GM21390 (cell line): ENCODE data around the gene GPR21.

Experiments used
- ATAC-seq: cut with Tn5 transposase; IDR thresholded peaks from one replicate; pipeline ENCODE4 v1.9.1; 2021; ENCODE audit not compliant: unreplicated experiment

GPR21 gene

DNA sequence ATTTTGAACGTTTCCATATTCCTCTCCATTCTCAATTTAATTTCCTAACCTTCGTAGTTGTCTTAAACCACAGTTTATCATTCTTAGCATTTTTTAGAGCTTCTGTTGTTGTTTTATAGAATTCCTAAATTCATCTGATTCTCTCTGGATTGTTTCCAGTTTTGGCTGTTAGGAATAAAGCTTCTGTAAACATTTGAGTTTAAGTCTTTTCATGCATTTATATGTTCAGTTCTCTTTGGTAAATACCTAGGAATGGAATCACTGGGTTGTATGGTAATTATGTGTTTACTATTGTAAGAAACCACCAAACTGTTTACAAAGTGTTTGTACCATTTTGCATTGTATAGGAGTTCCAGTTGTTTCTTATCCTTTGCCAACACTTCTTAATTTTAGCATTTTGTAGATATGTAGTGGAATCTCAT, 29.7 kb downstream of the GPR21 start:
- ATAC-seq, result no peak

DNA sequence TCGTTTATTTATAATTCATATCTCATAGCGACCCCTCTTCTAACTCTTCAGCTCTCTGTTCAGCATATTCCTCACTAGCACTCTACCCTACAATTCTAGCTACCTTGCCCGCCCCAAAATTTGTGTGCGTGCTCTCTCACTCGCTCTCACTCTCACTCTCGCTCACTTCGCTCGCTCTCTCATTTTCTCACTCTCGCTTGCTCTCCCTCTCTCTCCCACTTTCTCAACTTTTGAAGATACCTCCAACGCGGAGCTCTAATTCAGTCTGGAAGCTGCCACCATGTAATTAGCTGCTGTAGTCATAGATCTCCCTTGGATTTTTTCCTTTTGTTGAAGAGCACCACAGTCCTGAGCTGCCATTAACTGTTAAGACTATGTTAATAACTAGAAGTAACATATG, 30.4 kb downstream of the GPR21 start:
- ATAC-seq, result no peak

DNA sequence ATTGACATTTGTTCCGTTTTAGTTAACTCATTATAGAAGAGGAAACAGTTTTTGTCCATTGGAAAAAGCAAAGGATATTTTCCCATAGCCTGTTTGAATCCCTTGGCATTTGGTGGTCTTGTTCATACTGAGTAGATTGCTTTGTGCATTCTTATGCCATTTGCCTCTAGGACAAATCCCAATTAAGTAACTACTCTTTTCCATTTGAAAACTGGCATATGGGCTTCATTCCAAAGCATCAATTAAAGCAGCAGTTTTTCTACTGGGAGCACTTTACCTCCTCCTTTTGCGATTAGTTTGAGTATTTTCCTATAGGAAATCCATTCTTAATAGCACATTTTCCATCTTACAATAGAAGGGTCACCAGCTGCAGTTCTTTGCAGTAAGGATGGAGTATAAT, 31.2 kb downstream of the GPR21 start:
- no peak for ATAC-seq

DNA sequence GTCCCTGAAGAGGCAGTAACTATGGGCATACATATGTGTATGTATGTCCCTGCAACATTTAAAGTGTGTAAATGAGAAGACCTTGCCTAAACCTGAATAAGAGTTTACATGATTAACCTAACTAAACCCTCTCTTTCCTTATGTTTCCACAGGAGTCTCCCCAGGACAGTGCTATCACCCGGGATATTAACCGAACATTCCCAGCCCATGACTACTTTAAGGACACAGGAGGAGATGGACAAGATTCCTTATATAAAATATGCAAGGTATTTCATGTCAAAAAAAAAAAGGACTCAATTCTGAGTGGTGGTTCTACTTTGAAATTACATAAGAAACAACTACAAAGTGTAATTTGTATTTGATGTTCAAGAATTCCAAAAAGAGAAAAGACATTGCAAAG, 31.7 kb downstream of the GPR21 start:
- ATAC-seq, result no peak

DNA sequence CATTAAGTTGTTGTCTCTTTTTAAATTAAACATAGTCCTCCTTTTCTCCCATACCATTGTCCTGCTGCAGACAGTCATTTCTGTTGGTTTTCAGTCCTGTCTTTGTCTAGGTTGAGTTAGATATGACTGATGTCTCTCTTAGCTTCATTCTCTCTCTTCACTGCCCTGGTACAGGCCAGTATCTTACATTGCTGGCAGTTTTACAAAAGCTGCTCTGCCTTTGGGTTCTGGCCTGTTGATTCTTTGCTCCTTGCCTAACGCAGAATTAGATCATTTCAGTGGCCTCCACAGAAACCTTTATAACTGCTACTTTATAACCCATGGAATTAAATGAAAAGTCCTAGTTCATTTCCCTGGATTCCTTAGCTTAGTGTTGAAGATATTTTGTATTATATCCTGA, 33.7 kb downstream of the GPR21 start:
- ATAC-seq, result no peak

DNA sequence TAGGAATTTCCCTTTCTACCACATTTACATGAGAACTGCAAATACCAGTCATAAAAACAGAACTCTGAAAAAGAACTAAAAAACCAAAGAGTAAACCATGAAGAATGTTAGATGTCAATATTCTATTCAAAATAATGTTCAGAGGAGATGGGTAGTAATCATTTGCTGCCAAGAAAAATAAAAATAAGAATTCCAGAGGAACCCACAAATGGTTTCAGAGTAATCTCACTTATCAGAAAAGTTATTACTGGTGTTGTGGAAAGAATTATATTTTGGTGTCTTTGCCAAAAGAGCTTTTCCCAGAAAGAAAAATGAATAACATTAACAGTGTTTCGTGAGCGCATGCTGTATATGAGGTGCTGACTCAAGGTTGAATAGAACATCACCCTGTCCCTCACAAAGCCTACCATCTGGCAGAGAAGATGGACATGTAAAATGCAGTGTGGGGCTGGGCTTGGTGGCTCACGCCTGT, 35.6 kb downstream of the GPR21 start:
- ATAC-seq, result no peak

DNA sequence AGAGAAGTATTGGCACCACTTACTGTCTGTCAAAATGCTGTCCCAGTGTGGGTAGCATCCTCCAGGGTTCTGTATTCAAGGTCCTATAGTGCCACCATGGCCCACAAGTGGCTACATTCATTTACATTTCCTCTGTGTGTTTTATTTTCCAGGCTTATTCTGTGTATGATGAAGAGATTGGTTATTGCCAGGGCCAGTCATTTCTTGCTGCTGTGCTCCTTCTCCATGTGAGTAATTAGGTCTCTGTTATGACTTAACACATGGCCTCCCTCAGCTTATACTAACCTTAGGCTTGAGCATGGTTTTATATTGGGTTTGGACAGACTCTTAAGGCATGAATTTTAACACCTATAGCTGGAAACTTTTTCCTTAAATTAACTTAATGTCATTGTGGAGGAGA, 36.7 kb downstream of the GPR21 start:
- no peak for ATAC-seq

DNA sequence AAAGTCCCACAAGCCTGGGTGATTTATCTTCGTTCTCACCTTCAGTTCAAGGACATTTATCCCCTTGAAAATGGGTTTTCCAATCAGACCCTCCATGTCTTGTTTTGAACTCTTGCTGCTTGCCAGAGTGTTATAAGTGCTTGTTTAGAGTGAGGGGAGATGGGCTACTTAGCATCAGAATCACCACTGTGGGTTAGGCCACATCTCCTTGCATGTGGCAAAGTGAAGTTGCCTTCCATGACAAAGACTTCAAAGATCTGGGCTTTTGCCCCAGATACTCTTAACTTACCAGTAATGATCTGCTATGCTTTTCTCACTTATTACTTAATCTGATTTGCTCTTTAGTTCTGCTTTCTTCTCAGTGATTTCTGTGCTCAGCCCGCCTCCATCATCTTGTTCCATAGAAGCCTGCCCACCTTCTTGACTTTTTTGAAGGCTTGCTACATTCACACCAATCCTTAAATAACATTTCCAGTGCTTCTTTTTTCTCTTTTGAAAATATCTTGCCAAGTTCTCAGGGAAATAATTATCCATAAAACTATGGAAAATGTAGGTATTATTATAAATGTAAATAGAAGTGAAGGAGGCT, 39.0 kb downstream of the GPR21 start:
- no peak for ATAC-seq

DNA sequence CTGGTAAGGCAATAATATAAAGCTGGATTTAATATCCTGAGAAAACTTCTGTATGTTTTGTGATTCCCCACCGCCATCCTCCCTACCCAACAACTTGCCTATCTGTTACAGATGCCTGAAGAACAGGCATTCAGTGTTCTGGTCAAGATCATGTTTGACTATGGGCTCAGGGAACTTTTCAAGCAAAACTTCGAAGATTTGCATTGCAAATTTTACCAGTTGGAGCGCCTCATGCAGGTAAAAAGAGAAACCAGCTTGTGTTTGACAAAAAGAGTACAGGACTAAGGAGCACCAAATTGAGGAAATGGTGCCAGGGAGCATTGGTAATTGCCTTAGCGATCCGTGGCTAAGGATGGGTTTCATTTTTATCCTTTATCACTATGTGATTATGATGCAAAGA, 40.0 kb downstream of the GPR21 start:
- ATAC-seq, result no peak

DNA sequence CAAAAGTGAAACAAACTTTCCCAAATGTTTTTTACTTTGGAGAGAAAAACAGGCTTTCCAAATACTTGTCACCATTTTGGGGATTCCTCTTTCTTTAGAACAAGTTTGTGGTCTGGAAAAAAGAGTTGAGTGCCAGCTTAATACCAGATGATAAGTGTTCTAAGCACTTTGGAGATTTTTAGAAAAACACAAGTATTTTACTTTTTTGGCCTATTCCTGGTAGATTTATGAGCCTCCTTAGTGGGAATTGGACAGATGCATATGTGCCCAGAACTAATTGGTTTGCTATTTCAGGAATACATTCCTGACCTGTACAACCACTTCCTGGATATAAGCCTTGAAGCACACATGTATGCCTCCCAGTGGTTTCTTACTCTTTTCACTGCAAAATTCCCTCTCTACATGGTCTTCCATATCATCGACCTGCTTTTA, 40.5 kb downstream of the GPR21 start:
- no peak for ATAC-seq

DNA sequence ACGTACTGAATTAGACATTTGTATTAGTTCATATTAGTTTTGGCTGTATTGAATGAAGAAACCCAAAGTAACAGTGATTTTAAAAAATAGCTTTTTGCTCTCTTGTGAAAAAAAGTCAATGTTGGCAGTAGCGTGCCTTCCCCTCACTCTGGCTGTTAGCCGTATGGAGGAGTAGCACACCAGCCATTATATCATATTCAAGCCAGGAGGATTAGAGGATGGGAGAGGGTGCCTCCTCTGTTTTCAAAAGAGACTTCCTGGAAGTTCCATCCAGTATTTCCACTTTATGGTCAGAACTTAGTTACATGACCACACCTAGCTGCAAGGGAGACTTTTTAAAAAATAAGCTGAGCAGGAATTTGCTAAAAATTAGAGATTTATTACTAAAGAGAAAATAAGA, 41.2 kb downstream of the GPR21 start:
- no peak for ATAC-seq

DNA sequence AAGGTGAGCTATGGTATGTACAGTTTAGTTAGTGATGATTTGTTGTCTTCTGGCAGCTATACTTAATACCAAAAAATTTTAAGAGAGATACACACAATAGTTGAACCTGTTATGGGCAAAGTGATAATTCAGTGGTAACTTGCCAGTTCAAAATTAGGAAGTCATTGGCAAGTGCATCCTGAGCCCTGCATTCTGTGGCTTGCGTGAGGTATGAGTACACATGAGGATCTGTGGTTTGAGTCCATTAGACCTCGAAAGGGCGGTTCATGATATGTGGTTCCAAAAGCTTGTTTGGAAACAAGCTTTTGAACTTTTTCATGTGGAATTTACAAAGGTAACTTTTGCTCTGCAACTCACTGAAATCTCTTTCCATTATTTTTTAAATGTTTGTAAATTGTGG, 47.0 kb downstream of the GPR21 start:
- no peak for ATAC-seq

DNA sequence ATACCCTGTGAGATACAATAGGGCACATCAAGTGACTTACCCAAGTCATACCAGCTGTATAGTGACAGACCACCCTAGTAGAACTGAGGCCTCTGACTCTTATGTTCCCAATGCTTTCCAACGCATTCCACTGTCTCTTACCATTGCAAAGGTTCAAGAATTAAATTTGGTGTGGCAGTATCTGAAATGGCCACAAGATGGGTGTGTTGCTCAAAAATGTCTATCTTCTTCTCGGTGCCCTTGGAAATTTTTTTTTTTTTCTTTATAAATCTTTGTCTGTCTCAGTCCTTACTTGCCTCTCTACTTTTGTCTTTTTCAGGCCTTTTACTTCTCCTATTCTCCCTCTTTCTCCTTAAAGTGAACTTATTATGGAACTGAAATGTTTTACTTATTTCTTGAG, 48.4 kb downstream of the GPR21 start:
- no peak for ATAC-seq

DNA sequence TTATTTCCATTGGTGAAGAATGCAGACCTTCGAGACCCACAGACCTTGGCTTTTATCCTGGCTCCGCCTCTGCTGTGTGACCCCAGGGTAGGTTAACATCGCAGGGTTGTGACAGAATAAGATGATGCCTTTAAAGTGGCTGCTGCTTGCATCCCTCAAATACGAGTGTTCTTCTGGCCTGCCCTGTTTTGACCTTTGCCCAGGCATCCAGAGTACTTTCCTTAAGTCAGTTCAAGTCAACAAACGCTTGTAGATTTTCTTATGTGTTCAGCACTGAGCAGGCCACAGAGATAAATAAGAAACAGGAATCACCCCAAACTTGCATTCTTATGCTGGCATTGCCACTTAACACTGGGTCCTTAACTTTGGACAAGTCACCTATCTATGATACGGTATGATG, 50.2 kb downstream of the GPR21 start:
- no peak for ATAC-seq

DNA sequence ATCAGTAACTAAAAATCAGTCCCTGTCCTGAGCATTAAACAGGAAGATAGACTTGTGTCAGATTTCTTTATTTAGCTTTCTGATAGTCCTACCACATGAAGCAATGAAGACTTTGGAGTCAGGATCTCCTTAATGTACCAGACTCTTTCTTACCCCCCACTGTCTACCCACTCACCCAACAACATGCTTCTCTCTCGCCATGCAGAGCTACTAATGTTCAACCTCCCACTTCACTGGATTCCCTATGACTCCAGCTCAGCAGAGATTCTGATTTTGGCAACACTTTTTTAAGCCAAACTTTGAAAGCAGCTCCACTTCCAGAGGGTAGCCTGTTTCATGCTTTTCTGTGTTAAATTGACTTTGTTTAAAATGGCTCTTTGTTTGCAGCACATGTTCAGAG, 50.8 kb downstream of the GPR21 start:
- no peak for ATAC-seq
